ENCODE results near the gene MAP4K4. TPM values are rescaled to one million over a fixed set of nuclear protein-coding genes. Genes with fewer than 3 reads are reported as not detected.

The MAP4K4 gene
- total RNA-seq, 3 donors from 2014 or later = 30.7 to 36.9 (median 34.7) TPM

DNA sequence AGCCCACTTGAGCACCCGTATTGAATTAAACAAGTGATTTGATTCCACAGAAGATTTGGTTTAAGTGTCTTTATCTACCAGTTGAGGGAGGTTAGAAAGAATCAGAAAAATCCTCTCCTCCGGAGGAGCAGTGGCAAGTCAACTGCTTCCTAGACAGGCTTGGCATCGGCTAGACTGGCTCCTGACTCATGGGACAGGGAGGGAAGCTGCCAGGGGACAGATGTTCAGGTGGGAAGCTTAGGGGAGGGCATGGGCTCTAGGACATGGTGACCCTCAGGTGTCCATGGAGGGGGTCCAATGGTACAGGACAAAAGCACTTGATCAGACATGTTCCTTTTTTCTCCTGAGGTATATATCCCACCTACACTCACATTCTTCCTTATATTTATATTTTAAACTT lies 175.0 kb downstream of the MAP4K4 start:
- ATAC-seq = no peak

DNA sequence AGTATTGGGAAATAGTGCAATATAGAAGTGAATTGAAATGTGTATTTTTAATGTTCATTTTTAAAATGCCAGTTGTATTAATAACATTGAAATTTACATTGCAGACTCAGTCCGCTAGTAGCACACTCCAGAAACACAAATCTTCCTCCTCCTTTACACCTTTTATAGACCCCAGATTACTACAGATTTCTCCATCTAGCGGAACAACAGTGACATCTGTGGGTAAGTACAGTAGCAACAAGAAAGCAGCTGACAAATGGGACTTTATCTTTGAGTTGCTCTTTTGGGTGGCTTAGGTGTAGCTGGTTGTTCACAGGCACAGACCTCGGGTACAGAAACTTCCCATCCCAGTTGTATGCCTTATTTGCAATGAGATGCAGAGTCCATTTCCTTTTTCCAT lies 176.0 kb downstream of the MAP4K4 start:
- H3K9me3 Mint-ChIP-seq = no peaks in the 10 kb centered on the region
- no peak for ATAC-seq
- no peaks in the 10 kb centered on the region for H3K27me3 Mint-ChIP-seq (ENCODE audit: low read depth)
- no peak for DNase-seq
- H3K4me1 Mint-ChIP-seq (ENCODE audit: low read depth) = no peaks in the 10 kb centered on the region
- H3K36me3 Mint-ChIP-seq (ENCODE audit: insufficient read depth) = peaks cover 53% of the 10 kb centered on the region
- H3K4me3 Mint-ChIP-seq = no peak overlapping the region

More for the DNA sequence above, 175.0 kb downstream of the MAP4K4 start:
- no peak for DNase-seq
- Mint-ChIP-seq H3K9me3 (no peaks in the 10 kb centered on the region), H3K4me1 (ENCODE audit: low read depth) (no peaks in the 10 kb centered on the region), H3K4me3 (no peak overlapping the region), H3K27me3 (ENCODE audit: low read depth) (no peaks in the 10 kb centered on the region), H3K36me3 (ENCODE audit: insufficient read depth) (peaks cover 59% of the 10 kb centered on the region)

DNA sequence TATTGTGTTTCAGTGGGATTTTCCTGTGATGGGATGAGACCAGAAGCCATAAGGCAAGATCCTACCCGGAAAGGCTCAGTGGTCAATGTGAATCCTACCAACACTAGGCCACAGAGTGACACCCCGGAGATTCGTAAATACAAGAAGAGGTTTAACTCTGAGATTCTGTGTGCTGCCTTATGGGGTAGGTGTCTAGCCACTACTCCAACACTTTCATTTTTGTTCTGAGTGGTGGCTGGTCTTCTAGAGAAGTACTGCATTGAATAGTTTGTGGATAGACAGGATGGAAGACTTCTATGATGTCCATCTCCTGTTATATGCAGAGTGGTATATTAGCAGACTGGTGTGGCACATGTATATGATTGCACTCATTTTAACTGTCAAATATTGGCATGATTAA lies 176.6 kb downstream of the MAP4K4 start:
- Mint-ChIP-seq H3K9me3 (no peaks in the 10 kb centered on the region), H3K27me3 (ENCODE audit: low read depth) (no peaks in the 10 kb centered on the region), H3K4me1 (ENCODE audit: low read depth) (no peaks in the 10 kb centered on the region), H3K4me3 (no peak overlapping the region), H3K36me3 (ENCODE audit: insufficient read depth) (peaks cover 51% of the 10 kb centered on the region)
- no peak for ATAC-seq
- DNase-seq = no peak

DNA sequence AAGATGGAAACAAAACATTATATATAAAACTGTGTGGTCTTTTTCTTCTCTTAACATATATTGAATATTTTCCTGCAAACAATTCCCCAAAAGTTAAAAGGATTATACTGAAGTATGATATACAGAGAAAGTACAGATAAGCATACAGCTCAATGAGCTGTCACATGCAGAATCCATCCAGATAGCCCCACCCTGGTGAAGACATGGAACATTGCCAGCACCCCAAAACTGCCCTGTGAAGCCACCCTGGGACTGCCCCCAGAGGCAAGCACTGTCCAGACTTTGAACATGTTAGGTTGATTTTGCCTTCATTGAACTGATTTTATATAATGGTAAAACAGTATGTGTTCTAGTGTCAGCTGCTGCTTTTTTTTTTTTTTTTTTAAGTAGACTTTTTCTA lies 182.0 kb downstream of the MAP4K4 start:
- no peak overlapping the region for H3K4me3 Mint-ChIP-seq
- no peak for DNase-seq
- H3K36me3 Mint-ChIP-seq (ENCODE audit: insufficient read depth) = peaks cover 34% of the 10 kb centered on the region
- H3K9me3 Mint-ChIP-seq = no peaks in the 10 kb centered on the region
- ATAC-seq = no peak
- H3K27me3 Mint-ChIP-seq (ENCODE audit: low read depth) = no peaks in the 10 kb centered on the region
- H3K4me1 Mint-ChIP-seq (ENCODE audit: low read depth) = peaks cover 8% of the 10 kb centered on the region

DNA sequence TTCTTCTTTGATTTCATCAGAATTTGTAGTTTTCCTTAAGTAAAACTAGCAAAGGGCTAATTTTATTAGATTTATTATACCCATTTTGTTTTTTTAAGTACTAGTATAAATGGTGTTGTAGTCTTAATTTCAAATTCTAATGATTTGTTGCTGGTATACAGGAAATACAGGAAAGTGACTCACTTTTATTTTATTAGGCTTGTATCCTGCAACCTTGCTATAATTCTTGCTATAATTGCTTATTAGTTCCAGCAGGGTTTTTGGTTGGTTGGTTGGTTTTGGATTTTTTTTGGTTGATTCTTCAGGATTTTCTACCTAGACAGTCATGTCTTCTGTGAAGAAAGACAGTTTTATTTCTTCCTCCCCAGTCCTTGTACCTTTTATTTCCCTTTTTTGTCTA lies 183.6 kb downstream of the MAP4K4 start:
- H3K4me1 Mint-ChIP-seq (ENCODE audit: low read depth) = peaks cover 11% of the 10 kb centered on the region
- no peak overlapping the region for H3K4me3 Mint-ChIP-seq
- DNase-seq (no peak), ATAC-seq (no peak)
- no peaks in the 10 kb centered on the region for H3K27me3 Mint-ChIP-seq (ENCODE audit: low read depth)
- peaks cover 35% of the 10 kb centered on the region for H3K36me3 Mint-ChIP-seq (ENCODE audit: insufficient read depth)
- H3K9me3 Mint-ChIP-seq = no peaks in the 10 kb centered on the region

DNA sequence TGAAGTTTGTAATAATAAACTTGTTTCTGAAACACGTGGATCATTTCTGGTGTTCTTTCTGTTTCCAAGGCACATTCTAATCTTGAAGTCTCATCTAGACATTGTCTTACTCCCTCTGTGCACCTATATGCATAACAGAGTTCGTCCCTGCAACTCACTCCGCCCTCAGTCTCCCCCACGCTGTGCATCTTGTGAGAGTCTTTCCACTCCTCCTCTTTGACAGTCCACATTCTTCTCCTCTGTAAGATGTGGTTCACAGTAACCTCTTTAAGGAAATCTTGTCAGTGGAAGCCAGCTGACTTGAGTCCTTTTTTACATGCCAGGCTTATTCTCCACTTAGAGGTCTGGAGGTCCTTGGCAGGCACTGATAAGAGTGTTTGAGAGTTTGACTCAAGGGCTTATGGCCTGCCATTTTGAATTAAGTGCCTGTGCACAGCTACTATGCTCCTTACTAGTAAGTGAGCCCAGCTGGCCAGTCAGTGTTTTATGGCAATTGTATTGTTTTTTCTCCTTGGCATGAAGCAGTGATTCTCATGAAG lies 185.3 kb downstream of the MAP4K4 start:
- Mint-ChIP-seq H3K4me3 (no peak overlapping the region), H3K4me1 (ENCODE audit: low read depth) (peaks cover 12% of the 10 kb centered on the region), H3K36me3 (ENCODE audit: insufficient read depth) (peaks cover 43% of the 10 kb centered on the region), H3K9me3 (no peaks in the 10 kb centered on the region), H3K27me3 (ENCODE audit: low read depth) (no peaks in the 10 kb centered on the region)
- ATAC-seq = no peak
- no peak for DNase-seq

DNA sequence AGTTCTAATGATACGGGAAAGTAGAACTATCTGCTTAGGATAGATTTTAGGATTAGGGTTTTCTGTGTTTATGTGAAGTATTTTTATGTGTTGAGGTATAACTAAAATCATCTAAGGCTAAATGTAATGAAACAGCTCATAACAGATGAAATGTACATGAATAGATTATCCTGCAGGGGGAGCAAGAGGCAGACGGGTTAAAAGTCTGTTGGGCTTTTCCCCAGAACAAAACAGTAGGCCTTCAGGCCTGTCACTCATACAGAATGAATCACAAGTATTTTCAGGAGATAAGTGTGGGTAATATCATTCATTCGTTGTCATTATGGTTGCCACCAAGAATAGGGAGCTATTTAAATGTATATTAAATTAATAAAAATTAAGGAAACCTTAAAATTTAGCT lies 186.4 kb downstream of the MAP4K4 start:
- Mint-ChIP-seq H3K27me3 (ENCODE audit: low read depth) (no peaks in the 10 kb centered on the region), H3K4me3 (no peak overlapping the region), H3K9me3 (no peaks in the 10 kb centered on the region), H3K36me3 (ENCODE audit: insufficient read depth) (peaks cover 45% of the 10 kb centered on the region), H3K4me1 (ENCODE audit: low read depth) (peaks cover 12% of the 10 kb centered on the region)
- peak; percentile 95 for ATAC-seq
- peak; percentile 12 for DNase-seq

DNA sequence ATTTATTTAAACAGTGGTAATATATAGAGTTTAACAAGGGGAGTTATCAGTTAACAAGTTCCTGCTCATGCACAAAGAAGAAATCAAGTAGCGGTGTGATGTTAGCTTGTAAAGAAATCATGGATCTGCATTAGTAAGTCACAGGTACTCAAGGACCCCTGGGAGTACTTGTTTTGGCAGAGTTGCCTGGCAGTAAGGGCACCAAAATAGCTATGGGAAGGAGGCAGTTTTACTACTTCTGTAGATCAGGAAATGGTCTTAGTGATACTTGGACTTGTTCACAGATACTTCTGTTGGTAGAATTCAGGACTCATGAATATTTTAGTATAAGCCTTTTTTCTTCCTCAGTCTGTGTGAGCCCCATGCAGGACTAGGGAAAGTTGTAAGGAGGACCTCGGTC lies 186.9 kb downstream of the MAP4K4 start:
- DNase-seq = no peak
- peaks cover 12% of the 10 kb centered on the region for H3K4me1 Mint-ChIP-seq (ENCODE audit: low read depth)
- no peaks in the 10 kb centered on the region for H3K27me3 Mint-ChIP-seq (ENCODE audit: low read depth)
- no peaks in the 10 kb centered on the region for H3K9me3 Mint-ChIP-seq
- H3K4me3 Mint-ChIP-seq = no peak overlapping the region
- ATAC-seq = no peak
- peaks cover 48% of the 10 kb centered on the region for H3K36me3 Mint-ChIP-seq (ENCODE audit: insufficient read depth)

DNA sequence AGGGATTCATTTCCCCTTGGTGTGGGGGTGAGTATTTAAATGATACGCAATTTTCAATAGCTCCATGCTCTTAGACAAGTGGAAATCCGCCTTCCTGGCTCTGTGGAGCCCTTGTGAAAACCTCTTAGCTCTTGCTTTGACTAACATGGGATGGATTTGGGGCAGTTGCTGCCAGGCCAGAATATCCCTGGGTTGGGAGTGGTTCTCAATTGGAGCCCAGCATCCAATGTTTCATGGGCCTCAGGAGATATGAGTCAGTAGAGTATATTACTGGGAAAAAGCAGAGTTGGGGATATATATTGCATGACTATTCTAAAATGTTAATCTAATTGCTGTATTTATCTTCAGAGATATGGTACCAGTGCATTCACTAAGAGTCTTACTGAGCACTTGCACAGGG lies 189.8 kb downstream of the MAP4K4 start:
- Mint-ChIP-seq H3K9me3 (no peaks in the 10 kb centered on the region), H3K4me1 (ENCODE audit: low read depth) (peaks cover 12% of the 10 kb centered on the region), H3K36me3 (ENCODE audit: insufficient read depth) (peaks cover 58% of the 10 kb centered on the region), H3K4me3 (no peak overlapping the region), H3K27me3 (ENCODE audit: low read depth) (no peaks in the 10 kb centered on the region)
- DNase-seq (no peak), ATAC-seq (no peak)

DNA sequence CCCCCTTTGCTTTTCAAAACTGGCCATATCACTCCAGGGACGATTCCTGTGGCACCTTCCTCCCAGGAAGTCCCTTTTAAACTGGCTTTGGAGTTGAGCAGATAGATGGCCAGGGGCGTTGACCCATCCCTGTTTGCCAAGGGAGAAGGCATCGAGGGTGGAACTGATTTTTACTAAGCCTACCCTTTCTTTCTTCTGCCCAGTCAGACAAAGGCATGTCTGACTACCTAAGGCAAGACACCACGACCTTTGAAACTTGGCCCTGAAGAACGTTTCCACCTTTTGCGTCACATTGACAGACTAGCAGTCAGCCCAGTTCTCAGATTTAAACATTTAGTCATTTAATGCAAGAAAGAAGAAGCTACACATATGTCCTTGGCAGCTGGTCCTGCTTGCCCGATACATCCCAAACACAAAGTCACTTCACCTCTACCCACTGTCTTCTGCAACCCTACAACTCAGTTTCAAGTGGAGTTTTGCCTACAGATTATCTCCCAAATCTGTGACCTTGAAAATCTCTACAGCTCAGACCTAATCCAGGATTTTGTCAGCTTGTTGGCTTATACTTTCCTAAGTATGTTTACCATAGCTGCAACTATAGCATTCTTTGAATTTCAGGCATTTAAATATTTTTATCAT lies 192.1 kb downstream of the MAP4K4 start:
- Mint-ChIP-seq H3K4me3 (no peak overlapping the region), H3K36me3 (ENCODE audit: insufficient read depth) (peaks cover 63% of the 10 kb centered on the region), H3K9me3 (no peaks in the 10 kb centered on the region), H3K4me1 (ENCODE audit: low read depth) (peaks cover 4% of the 10 kb centered on the region), H3K27me3 (ENCODE audit: low read depth) (no peaks in the 10 kb centered on the region)
- DNase-seq (no peak), ATAC-seq (no peak)

DNA sequence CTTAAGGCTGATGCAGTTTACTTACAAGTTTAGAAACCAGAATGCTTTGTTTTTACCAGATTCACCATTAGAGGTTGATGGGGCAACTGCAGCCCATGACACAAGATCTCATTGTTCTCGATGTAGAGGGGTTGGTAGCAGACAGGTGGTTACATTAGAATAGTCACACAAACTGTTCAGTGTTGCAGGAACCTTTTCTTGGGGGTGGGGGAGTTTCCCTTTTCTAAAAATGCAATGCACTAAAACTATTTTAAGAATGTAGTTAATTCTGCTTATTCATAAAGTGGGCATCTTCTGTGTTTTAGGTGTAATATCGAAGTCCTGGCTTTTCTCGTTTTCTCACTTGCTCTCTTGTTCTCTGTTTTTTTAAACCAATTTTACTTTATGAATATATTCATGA lies 194.9 kb downstream of the MAP4K4 start:
- Mint-ChIP-seq H3K4me1 (ENCODE audit: low read depth) (peaks cover under 1% of the 10 kb centered on the region), H3K9me3 (no peaks in the 10 kb centered on the region), H3K4me3 (no peak overlapping the region), H3K27me3 (ENCODE audit: low read depth) (no peaks in the 10 kb centered on the region), H3K36me3 (ENCODE audit: insufficient read depth) (peaks cover 51% of the 10 kb centered on the region)
- DNase-seq (no peak), ATAC-seq (no peak)

DNA sequence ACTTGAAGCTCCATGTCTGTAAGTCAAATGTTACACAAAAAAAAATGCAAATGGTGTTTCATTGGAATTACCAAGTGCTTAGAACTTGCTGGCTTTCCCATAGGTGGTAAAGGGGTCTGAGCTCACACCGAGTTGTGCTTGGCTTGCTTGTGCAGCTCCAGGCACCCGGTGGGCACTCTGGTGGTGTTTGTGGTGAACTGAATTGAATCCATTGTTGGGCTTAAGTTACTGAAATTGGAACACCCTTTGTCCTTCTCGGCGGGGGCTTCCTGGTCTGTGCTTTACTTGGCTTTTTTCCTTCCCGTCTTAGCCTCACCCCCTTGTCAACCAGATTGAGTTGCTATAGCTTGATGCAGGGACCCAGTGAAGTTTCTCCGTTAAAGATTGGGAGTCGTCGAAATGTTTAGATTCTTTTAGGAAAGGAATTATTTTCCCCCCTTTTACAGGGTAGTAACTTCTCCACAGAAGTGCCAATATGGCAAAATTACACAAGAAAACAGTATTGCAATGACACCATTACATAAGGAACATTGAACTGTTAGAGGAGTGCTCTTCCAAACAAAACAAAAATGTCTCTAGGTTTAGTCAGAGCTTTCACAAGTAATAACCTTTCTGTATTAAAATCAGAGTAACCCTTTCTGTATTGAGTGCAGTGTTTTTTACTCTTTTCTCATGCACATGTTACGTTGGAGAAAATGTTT lies 196.3 kb downstream of the MAP4K4 start:
- no peak for ATAC-seq
- no peak for DNase-seq
- Mint-ChIP-seq H3K36me3 (ENCODE audit: insufficient read depth) (peaks cover 41% of the 10 kb centered on the region), H3K27me3 (ENCODE audit: low read depth) (no peaks in the 10 kb centered on the region), H3K4me3 (no peak overlapping the region), H3K4me1 (ENCODE audit: low read depth) (peaks cover 3% of the 10 kb centered on the region), H3K9me3 (no peaks in the 10 kb centered on the region)

DNA sequence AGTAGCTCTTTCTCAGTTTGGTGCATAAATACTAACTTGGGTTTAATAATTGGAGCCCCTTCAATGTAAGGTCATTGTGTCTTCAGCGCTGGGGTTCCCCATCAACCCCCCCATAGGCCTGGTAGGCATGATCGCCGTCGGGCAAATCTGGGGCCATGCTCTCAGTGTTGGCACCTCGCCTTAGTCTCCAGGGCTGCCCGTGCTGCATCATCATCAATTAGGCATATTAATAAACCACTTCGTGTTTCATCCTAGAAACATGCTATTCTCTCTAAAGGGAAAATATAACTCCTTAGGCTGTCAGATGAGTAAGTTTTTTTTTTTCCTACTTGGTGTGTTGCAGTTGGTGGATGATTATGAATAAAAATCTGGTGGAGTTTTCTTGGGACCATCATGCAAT lies 197.5 kb downstream of the MAP4K4 start:
- no peak for ATAC-seq
- no peak for DNase-seq
- Mint-ChIP-seq H3K4me1 (ENCODE audit: low read depth) (peaks cover 11% of the 10 kb centered on the region), H3K9me3 (no peaks in the 10 kb centered on the region), H3K27me3 (ENCODE audit: low read depth) (no peaks in the 10 kb centered on the region), H3K36me3 (ENCODE audit: insufficient read depth) (peaks cover 30% of the 10 kb centered on the region), H3K4me3 (no peak overlapping the region)

DNA sequence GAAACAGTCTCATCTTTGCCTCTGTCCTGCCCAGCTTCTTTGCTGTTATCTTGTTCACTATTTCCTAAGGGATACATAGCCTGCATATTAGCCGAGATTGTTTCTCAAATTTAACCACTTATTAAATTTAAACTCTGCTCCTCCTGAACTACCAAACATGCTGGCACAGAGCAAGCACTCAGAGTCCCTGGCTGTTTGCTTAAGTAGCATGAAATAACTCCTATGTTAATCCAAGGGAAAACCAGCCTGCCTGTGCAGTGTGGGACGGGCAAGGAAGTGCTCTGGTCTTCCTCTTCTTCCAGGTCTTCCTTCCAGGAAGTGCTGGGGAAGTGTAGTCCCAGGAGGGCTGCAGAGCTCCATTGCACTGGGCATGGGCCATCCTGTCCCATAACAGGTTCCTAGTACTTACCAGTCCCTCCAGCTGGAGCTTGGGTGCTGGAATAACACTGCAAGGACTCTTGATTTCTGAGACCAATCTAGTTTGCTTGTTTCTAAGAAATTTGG lies 198.4 kb downstream of the MAP4K4 start:
- no peak for ATAC-seq
- Mint-ChIP-seq H3K36me3 (ENCODE audit: insufficient read depth) (peaks cover 30% of the 10 kb centered on the region), H3K9me3 (no peaks in the 10 kb centered on the region)

DNA sequence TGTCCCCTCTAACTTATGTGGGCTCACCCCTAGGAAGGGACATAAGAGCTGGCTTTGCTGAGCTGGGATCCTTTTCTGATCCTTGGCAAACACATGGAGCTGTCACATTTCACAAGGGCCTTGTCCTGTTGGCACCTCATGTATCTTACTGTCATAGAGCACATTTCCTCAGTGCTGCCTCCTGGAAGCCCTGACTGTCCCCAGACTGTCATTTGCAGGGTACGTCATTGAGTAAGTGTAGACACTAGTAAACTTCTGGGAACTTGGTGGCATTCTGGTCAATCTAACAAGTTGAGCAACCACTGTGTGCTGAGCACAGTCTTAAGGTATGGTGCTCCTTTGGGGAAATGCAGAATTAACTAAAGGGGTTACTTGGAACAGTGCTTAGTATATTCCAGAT lies 199.8 kb downstream of the MAP4K4 start:
- H3K4me3 Mint-ChIP-seq = no peak overlapping the region
- no peak for ATAC-seq
- H3K27me3 Mint-ChIP-seq (ENCODE audit: low read depth) = no peaks in the 10 kb centered on the region
- peaks cover 19% of the 10 kb centered on the region for H3K4me1 Mint-ChIP-seq (ENCODE audit: low read depth)
- DNase-seq = no peak
- peaks cover 20% of the 10 kb centered on the region for H3K36me3 Mint-ChIP-seq (ENCODE audit: insufficient read depth)
- H3K9me3 Mint-ChIP-seq = no peaks in the 10 kb centered on the region

More for the DNA sequence above, 198.4 kb downstream of the MAP4K4 start:
- Mint-ChIP-seq H3K4me1 (ENCODE audit: low read depth) (peaks cover 17% of the 10 kb centered on the region), H3K27me3 (ENCODE audit: low read depth) (no peaks in the 10 kb centered on the region), H3K4me3 (no peak overlapping the region)
- no peak for DNase-seq
